GM18909 (cell line): ENCODE results near the gene GPC6.

Experiments used
- ATAC-seq: cut with Tn5 transposase; IDR thresholded peaks from one replicate; pipeline ENCODE4 v1.9.1; 2021; ENCODE audit warnings: mild to moderate bottlenecking; ENCODE audit not compliant: unreplicated experiment, poor library complexity

The GPC6 gene

GRCh38 chr13:93539914-93540313 lies 313.3 kb downstream of the GPC6 start:
- ATAC-seq: no peak

- no peak for ATAC-seq
Measured at GRCh38 chr13:93547886-93548285, 321.3 kb downstream of the GPC6 start.

GRCh38 chr13:93549326-93550005 lies 322.9 kb downstream of the GPC6 start:
- ATAC-seq: no peak

GRCh38 chr13:93550236-93550635 lies 323.6 kb downstream of the GPC6 start:
- no peak for ATAC-seq

GRCh38 chr13:93552596-93552995 lies 326.0 kb downstream of the GPC6 start:
- no peak for ATAC-seq

GRCh38 chr13:93554514-93554913 lies 327.9 kb downstream of the GPC6 start:
- ATAC-seq: no peak

GRCh38 chr13:93558637-93559036 lies 332.0 kb downstream of the GPC6 start:
- ATAC-seq: no peak

GRCh38 chr13:93559718-93560117 lies 333.1 kb downstream of the GPC6 start:
- ATAC-seq: no peak

GRCh38 chr13:93561576-93562225 lies 335.1 kb downstream of the GPC6 start:
- no peak for ATAC-seq

GRCh38 chr13:93562676-93563075 lies 336.1 kb downstream of the GPC6 start:
- ATAC-seq: no peak

- no peak for ATAC-seq
Measured at GRCh38 chr13:93577105-93577504, 350.5 kb downstream of the GPC6 start.

- no peak for ATAC-seq
Measured at GRCh38 chr13:93589788-93590187, 363.2 kb downstream of the GPC6 start.

GRCh38 chr13:93603043-93603442 lies 376.4 kb downstream of the GPC6 start:
- ATAC-seq: no peak

- no peak for ATAC-seq
Measured at GRCh38 chr13:93614776-93615175, 388.2 kb downstream of the GPC6 start.

GRCh38 chr13:93620181-93620765 lies 393.7 kb downstream of the GPC6 start:
- no peak for ATAC-seq

GRCh38 chr13:93621051-93621450 lies 394.4 kb downstream of the GPC6 start:
- no peak for ATAC-seq

- ATAC-seq: no peak
Measured at GRCh38 chr13:93621966-93622365, 395.4 kb downstream of the GPC6 start.

GRCh38 chr13:93624311-93624777 lies 397.7 kb downstream of the GPC6 start:
- ATAC-seq: no peak

GRCh38 chr13:93625536-93625935 lies 398.9 kb downstream of the GPC6 start:
- ATAC-seq: no peak

GRCh38 chr13:93628136-93628797 lies 401.7 kb downstream of the GPC6 start:
- no peak for ATAC-seq

- ATAC-seq: no peak
Measured at GRCh38 chr13:93635616-93636032, 409.0 kb downstream of the GPC6 start.
